Gastroesophageal sphincter (tissue), 3 donors: ENCODE data around the gene NAP1L1.

ENCODE experiments used
- EP300 ChIP-seq: sonication (generic); formaldehyde crosslinking; IDR thresholded peaks from one replicate; pipeline ENCODE4 v1.6.1; 2017; ENCODE audit warnings: antibody characterized with exemption, mild to moderate bottlenecking
- POLR2A ChIP-seq, 2 donors: fragments of 450-650 bp; IDR thresholded peaks; one replicate each; pipeline ENCODE4 v1.6.1; 2017; ENCODE audit warnings: antibody characterized with exemption in 2 of 2, mild to moderate bottlenecking in 2 of 2, moderate library complexity in 1 of 2
- TF ChIP-seq, protein P1 (sequence below), 4 experiments: fragments of 200-600 bp in 2 of 4; fragments of 450-650 bp in 2 of 4; sonication (generic) in 1 of 4; IDR thresholded peaks; one replicate each; pipeline ENCODE4 v1.5.1; 2017 to 2019; ENCODE audit warnings: antibody characterized with exemption in 4 of 4, mild to moderate bottlenecking in 2 of 4, moderate library complexity in 2 of 4

DNA sequence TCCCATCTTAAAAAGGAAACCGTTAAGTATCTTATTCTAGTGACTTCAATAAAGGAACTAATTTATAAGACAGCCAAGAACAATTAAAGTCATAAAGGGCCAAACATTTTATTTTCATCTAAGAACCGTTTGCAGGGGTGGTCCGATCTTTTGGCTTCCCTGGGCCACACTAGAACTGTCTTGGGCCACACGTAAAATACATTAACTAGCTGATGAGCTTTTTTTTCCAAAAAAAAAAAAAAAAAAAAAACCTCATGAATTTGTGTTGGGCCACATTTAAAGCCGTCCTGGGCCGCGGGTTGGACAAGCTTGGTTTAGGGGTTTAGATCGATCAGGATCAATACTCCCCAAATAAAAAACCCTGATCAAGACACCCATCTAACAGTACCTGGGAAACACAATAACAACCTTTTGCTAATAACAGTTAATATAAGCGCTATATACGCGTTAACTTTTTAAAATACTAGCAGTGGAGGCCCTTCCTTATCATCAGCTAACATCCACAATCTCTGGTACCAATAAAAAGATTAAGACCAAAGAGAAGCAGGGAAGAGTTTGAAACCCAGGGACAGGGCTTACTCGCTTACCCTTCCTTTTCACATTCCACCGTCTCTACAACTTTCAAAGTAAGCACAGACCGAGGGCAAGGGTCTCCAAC lies 1.1 kb downstream of the NAP1L1 start:
- TF ChIP-seq, protein P1, sequence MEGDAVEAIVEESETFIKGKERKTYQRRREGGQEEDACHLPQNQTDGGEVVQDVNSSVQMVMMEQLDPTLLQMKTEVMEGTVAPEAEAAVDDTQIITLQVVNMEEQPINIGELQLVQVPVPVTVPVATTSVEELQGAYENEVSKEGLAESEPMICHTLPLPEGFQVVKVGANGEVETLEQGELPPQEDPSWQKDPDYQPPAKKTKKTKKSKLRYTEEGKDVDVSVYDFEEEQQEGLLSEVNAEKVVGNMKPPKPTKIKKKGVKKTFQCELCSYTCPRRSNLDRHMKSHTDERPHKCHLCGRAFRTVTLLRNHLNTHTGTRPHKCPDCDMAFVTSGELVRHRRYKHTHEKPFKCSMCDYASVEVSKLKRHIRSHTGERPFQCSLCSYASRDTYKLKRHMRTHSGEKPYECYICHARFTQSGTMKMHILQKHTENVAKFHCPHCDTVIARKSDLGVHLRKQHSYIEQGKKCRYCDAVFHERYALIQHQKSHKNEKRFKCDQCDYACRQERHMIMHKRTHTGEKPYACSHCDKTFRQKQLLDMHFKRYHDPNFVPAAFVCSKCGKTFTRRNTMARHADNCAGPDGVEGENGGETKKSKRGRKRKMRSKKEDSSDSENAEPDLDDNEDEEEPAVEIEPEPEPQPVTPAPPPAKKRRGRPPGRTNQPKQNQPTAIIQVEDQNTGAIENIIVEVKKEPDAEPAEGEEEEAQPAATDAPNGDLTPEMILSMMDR (IDR thresholded peaks at IDR 0.05): no peak
- TF ChIP-seq POLR2A (IDR thresholded peaks at IDR 0.05): no peak
- no peak for TF ChIP-seq EP300
